GM19035 (cell line): Measurements from ENCODE around the gene MFAP1.

ENCODE experiments used
- ATAC-seq: cut with Tn5 transposase; IDR thresholded peaks from one replicate; pipeline ENCODE4 v1.9.1; 2021; ENCODE audit not compliant: unreplicated experiment

The MFAP1 gene

GRCh38 chr15:43776718-43777266 is 47.7 kb downstream of the MFAP1 start, which contains the start of gene ELL3:
Gene ELL3, minus strand, starts transcription at chr15:43776966. Its CDS starts 65 bp downstream, at chr15:43776901.
- ATAC-seq, result peak; percentile 41

GRCh38 chr15:43776101-43776717 is 48.3 kb downstream of the MFAP1 start:
- ATAC-seq, result peak; percentile 62

GRCh38 chr15:43775411-43775965 is 49.0 kb downstream of the MFAP1 start:
- ATAC-seq, result no peak

GRCh38 chr15:43774062-43774461 is 50.4 kb downstream of the MFAP1 start:
- ATAC-seq, result no peak

- no peak for ATAC-seq
These were observed 51.9 kb downstream of the MFAP1 start for GRCh38 chr15:43772624-43773023.

GRCh38 chr15:43771816-43772215 is 52.7 kb downstream of the MFAP1 start:
- ATAC-seq, result no peak

- no peak for ATAC-seq
These were observed 54.8 kb downstream of the MFAP1 start for GRCh38 chr15:43769584-43770228.

GRCh38 chr15:43763819-43764446 is 60.6 kb downstream of the MFAP1 start:
- no peak for ATAC-seq

GRCh38 chr15:43762824-43763223 is 61.7 kb downstream of the MFAP1 start:
- no peak for ATAC-seq
